Measurements from ENCODE around the gene CYFIP2. TPM values are rescaled to one million over a fixed set of nuclear protein-coding genes. Genes with fewer than 3 reads are reported as not detected.

CYFIP2 gene
- total and polyA plus RNA-seq, 7 experiments from 2014 or later: 386 to 755 (median 431) TPM

DNA sequence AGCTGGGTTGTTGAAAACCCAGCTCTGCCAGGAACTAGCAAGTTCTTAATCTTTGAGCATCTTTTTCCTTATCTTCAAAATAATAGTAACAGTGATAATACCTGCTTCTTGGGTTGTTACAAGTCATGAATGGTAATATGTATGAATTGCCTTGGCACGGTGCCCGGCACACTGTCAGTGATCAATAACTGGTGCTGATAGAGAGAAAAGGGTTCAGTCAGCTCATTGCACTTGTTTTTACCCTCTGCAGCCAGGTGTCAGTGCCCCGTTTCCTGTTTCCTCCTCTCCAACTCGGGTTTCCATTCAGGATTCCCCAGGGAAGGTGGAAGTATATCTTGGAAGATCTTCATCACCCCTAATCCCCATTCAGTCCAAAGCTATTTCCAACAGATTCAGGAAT is 178.3 kb downstream of the CYFIP2 start:
- POLR2A ChIA-PET: no interaction called here
- intact Hi-C loops (cut with micrococcal nuclease): no loop called here

More for the DNA sequence above, 178.3 kb downstream of the CYFIP2 start:
- Histone ChIP-seq H3K27ac (ENCODE audit: low read depth, low read length) (no peak overlapping the region), H3K27me3 (ENCODE audit: control insufficient read depth in 2 of 2, insufficient read depth in 2 of 2, low read length in 2 of 2) (no peaks in the 10 kb centered on the region), H3K4me3 (ENCODE audit: low read length) (no peak overlapping the region), H3K9me3 (ENCODE audit: control insufficient read depth in 2 of 3, low read length in 3 of 3) (no peaks in the 10 kb centered on the region), H3K36me3 (ENCODE audit: control insufficient read depth in 2 of 3, insufficient read depth in 3 of 3, low read length in 3 of 3) (no peaks in the 10 kb centered on the region), H3K4me1 (ENCODE audit: control insufficient read depth in 2 of 2, insufficient read depth in 2 of 2, low read length in 2 of 2) (no peaks in the 10 kb centered on the region)
- ATAC-seq: no peak
- H3K9me3 Mint-ChIP-seq: no peaks in the 10 kb centered on the region
- H3K4me1 Mint-ChIP-seq: no peaks in the 10 kb centered on the region
- H3K27me3 Mint-ChIP-seq: peaks cover 0 to 9% (median 0%) of the 10 kb centered on the region in 5 donors
- H3K4me3 Mint-ChIP-seq: no peak overlapping the region
- no peak for DNase-seq
- peaks cover 0 to 3% (median 0%) of the 10 kb centered on the region in 5 donors for H3K36me3 Mint-ChIP-seq
- H3K27ac Mint-ChIP-seq: no peak overlapping the region
- CTCF ChIA-PET: no interaction called here

Other genes with a start within 250 kb of the CYFIP2 start
- 10 to 100 TPM in 2 of 5 experiments, 1 to 10 TPM in 3; 5.1 to 32.3 (median 9.1) TPM for gene HAVCR1, start 207.0 kb upstream of the CYFIP2 start, total RNA-seq
- 1 to 10 TPM; 2.1 to 4.6 TPM for gene HAVCR1, start 207.0 kb upstream of the CYFIP2 start, polyA plus RNA-seq
- gene HAVCR2, start 157.1 kb upstream of the CYFIP2 start, total RNA-seq: 100 to 1,000 TPM in 1 of 5 experiments, 10 to 100 TPM in 1, 1 to 10 TPM in 3; 5.1 to 110 (median 5.5) TPM
- gene HAVCR2, start 157.1 kb upstream of the CYFIP2 start, polyA plus RNA-seq: 1 to 10 TPM; 2.2 to 4.7 TPM
- 10 to 100 TPM in 3 of 5 experiments, 1 to 10 TPM in 2; 5.8 to 18.5 (median 14.2) TPM for gene MED7, start 123.3 kb upstream of the CYFIP2 start, total RNA-seq
- gene MED7, start 123.3 kb upstream of the CYFIP2 start, polyA plus RNA-seq: 10 to 100 TPM; 13.5 to 20.5 TPM
- gene GARIN3, start 99.9 kb upstream of the CYFIP2 start, total RNA-seq: not detected
- gene GARIN3, start 99.9 kb upstream of the CYFIP2 start, polyA plus RNA-seq: under 1 TPM in 1 of 2 donors, not detected in 1; 0.07 TPM
- gene ITK, start 85.3 kb upstream of the CYFIP2 start, total RNA-seq: 100 to 1,000 TPM; 278 to 481 (median 324) TPM
- 100 to 1,000 TPM; 183 to 245 TPM for gene ITK, start 85.3 kb upstream of the CYFIP2 start, polyA plus RNA-seq
- gene NIPAL4, start 194.1 kb downstream of the CYFIP2 start, total RNA-seq: 1 to 10 TPM in 2 of 5 experiments, under 1 TPM in 1, not detected in 2; 0.70 to 1.6 (median 1.2) TPM
- not detected for gene NIPAL4, start 194.1 kb downstream of the CYFIP2 start, polyA plus RNA-seq